Effector memory CD8-positive, alpha-beta T cell (primary cell): Measurements from ENCODE around the gene TP63.
"Not testable (repeated sequence)": the region's sequence is repeated elsewhere in the genome, so short reads cannot be mapped to it uniquely, and the experiment has no call there.

Experiments used
- ATAC-seq: fragments of 150-1000 bp; cut with Tn5 transposase; replicated peaks from 2 replicates; pipeline ENCODE4 v1.10.0; 2021; ENCODE audit warnings: mild to moderate bottlenecking, moderate library complexity
- DNase-seq, 3 experiments: peaks; one replicate each; pipeline ENCODE4 v3.0.0; 2021
- H3K27ac Mint-ChIP-seq, 2 donors: one replicate each; pipeline ENCODE4 v1.8.0; 2022; ENCODE audit warnings: mild to moderate bottlenecking in 2 of 2, mixed read lengths in 2 of 2, moderate library complexity in 2 of 2
- H3K27me3 Mint-ChIP-seq, 2 donors: one replicate each; pipeline ENCODE4 v1.8.0; 2022; ENCODE audit warnings: mixed read lengths in 2 of 2
- H3K36me3 Mint-ChIP-seq: one replicate; pipeline ENCODE4 v1.8.0; 2022; ENCODE audit warnings: mild to moderate bottlenecking, moderate library complexity, mixed read lengths; ENCODE audit not compliant: insufficient read depth
- H3K4me1 Mint-ChIP-seq, 2 donors: one replicate each; pipeline ENCODE4 v1.8.0; 2022; ENCODE audit warnings: low read depth in 2 of 2, mixed read lengths in 2 of 2
- H3K4me3 Mint-ChIP-seq, 2 donors: one replicate each; pipeline ENCODE4 v1.8.0; 2022; ENCODE audit warnings: mild to moderate bottlenecking in 2 of 2, mixed read lengths in 2 of 2, moderate library complexity in 2 of 2
- H3K9me3 Mint-ChIP-seq, 2 donors: one replicate each; pipeline ENCODE4 v1.8.0; 2022; ENCODE audit warnings: mixed read lengths in 2 of 2

The TP63 gene

GRCh38 chr3:189602471-189602870 lies 28.7 kb upstream of the TP63 start:
- no peaks in the 10 kb centered on the region for H3K9me3 Mint-ChIP-seq
- ATAC-seq = no peak

GRCh38 chr3:189605717-189606116 lies 25.5 kb upstream of the TP63 start:
- Mint-ChIP-seq H3K27me3 (no peaks in the 10 kb centered on the region), H3K4me1 (no peaks in the 10 kb centered on the region), H3K4me3 (no peak overlapping the region), H3K27ac (no peak overlapping the region), H3K9me3 (no peaks in the 10 kb centered on the region), H3K36me3 (no peaks in the 10 kb centered on the region)
- ATAC-seq (no peak), DNase-seq (no peak)

More at GRCh38 chr3:189602471-189602870, 28.7 kb upstream of the TP63 start:
- Mint-ChIP-seq H3K4me1 (no peaks in the 10 kb centered on the region), H3K27me3 (no peaks in the 10 kb centered on the region), H3K4me3 (no peak overlapping the region), H3K36me3 (peaks cover 3% of the 10 kb centered on the region), H3K27ac (no peak overlapping the region)
- DNase-seq = no peak

- Mint-ChIP-seq H3K36me3 (no peaks in the 10 kb centered on the region), H3K27me3 (no peaks in the 10 kb centered on the region), H3K4me1 (no peaks in the 10 kb centered on the region), H3K9me3 (peaks cover under 1 to 1% of the 10 kb centered on the region in 2 donors), H3K4me3 (no peak overlapping the region), H3K27ac (no peak overlapping the region)
- no peak for ATAC-seq
- no peak for DNase-seq
Observed at GRCh38 chr3:189606774-189607173, 24.4 kb upstream of the TP63 start.

- not testable (repeated sequence) for H3K27me3 Mint-ChIP-seq, DNase-seq, H3K36me3 Mint-ChIP-seq, H3K4me3 Mint-ChIP-seq, H3K27ac Mint-ChIP-seq, H3K9me3 Mint-ChIP-seq, H3K4me1 Mint-ChIP-seq, ATAC-seq
Observed at GRCh38 chr3:189612641-189613040, 18.5 kb upstream of the TP63 start.

GRCh38 chr3:189613122-189613521 lies 18.1 kb upstream of the TP63 start:
- Mint-ChIP-seq H3K27me3 (no peaks in the 10 kb centered on the region), H3K4me1 (no peaks in the 10 kb centered on the region), H3K4me3 (no peak overlapping the region), H3K36me3 (no peaks in the 10 kb centered on the region), H3K27ac (no peak overlapping the region), H3K9me3 (peaks cover 2 to 5% of the 10 kb centered on the region in 2 donors)
- ATAC-seq (no peak), DNase-seq (no peak)

GRCh38 chr3:189621948-189622603 lies 9.1 kb upstream of the TP63 start:
- peaks cover 5 to 9% of the 10 kb centered on the region in 2 donors for H3K27me3 Mint-ChIP-seq
- DNase-seq = no peak
- ATAC-seq = no peak
- no peaks in the 10 kb centered on the region for H3K4me1 Mint-ChIP-seq
- H3K36me3 Mint-ChIP-seq = no peaks in the 10 kb centered on the region
- H3K4me3 Mint-ChIP-seq = no peak overlapping the region
- no peak overlapping the region for H3K27ac Mint-ChIP-seq
- peaks cover 0 to 2% of the 10 kb centered on the region in 2 donors for H3K9me3 Mint-ChIP-seq

GRCh38 chr3:189622629-189623028 lies 8.6 kb upstream of the TP63 start:
- H3K27ac Mint-ChIP-seq = no peak overlapping the region
- peaks cover 5 to 9% of the 10 kb centered on the region in 2 donors for H3K27me3 Mint-ChIP-seq
- H3K4me3 Mint-ChIP-seq = no peak overlapping the region
- H3K9me3 Mint-ChIP-seq = peaks cover 0 to 2% of the 10 kb centered on the region in 2 donors
- no peaks in the 10 kb centered on the region for H3K4me1 Mint-ChIP-seq
- no peak for DNase-seq
- H3K36me3 Mint-ChIP-seq = no peaks in the 10 kb centered on the region
- ATAC-seq = no peak

- Mint-ChIP-seq H3K27ac (no peak overlapping the region), H3K4me3 (no peak overlapping the region), H3K4me1 (no peaks in the 10 kb centered on the region), H3K36me3 (no peaks in the 10 kb centered on the region), H3K27me3 (peaks cover 5 to 9% of the 10 kb centered on the region in 2 donors), H3K9me3 (peaks cover 0 to 2% of the 10 kb centered on the region in 2 donors)
- DNase-seq (no peak), ATAC-seq (no peak)
Observed at GRCh38 chr3:189624130-189624529, 7.1 kb upstream of the TP63 start.

- DNase-seq (no peak), ATAC-seq (no peak)
- no peak overlapping the region for H3K27ac Mint-ChIP-seq
- no peaks in the 10 kb centered on the region for H3K4me1 Mint-ChIP-seq
- H3K27me3 Mint-ChIP-seq = peaks cover 0 to 1% of the 10 kb centered on the region in 2 donors
- H3K4me3 Mint-ChIP-seq = no peak overlapping the region
- H3K36me3 Mint-ChIP-seq = no peaks in the 10 kb centered on the region
- H3K9me3 Mint-ChIP-seq = no peaks in the 10 kb centered on the region
Observed at GRCh38 chr3:189625071-189625470, 6.1 kb upstream of the TP63 start.

GRCh38 chr3:189625572-189625971 lies 5.6 kb upstream of the TP63 start:
- no peaks in the 10 kb centered on the region for H3K9me3 Mint-ChIP-seq
- DNase-seq (no peak), ATAC-seq (no peak)
- peaks cover under 1 to 3% of the 10 kb centered on the region in 2 donors for H3K4me1 Mint-ChIP-seq
- no peaks in the 10 kb centered on the region for H3K27me3 Mint-ChIP-seq
- no peaks in the 10 kb centered on the region for H3K36me3 Mint-ChIP-seq
- no peak overlapping the region for H3K4me3 Mint-ChIP-seq
- no peak overlapping the region for H3K27ac Mint-ChIP-seq

- H3K27me3 Mint-ChIP-seq = no peaks in the 10 kb centered on the region
- ATAC-seq (no peak), DNase-seq (no peak)
- no peaks in the 10 kb centered on the region for H3K36me3 Mint-ChIP-seq
- peaks cover 7% of the 10 kb centered on the region in 2 donors for H3K4me1 Mint-ChIP-seq
- no peaks in the 10 kb centered on the region for H3K9me3 Mint-ChIP-seq
- H3K27ac Mint-ChIP-seq = no peak overlapping the region
- no peak overlapping the region for H3K4me3 Mint-ChIP-seq
Observed at GRCh38 chr3:189626286-189626685, 4.9 kb upstream of the TP63 start.

- peaks cover 11 to 12% of the 10 kb centered on the region in 2 donors for H3K4me1 Mint-ChIP-seq
- DNase-seq (no peak), ATAC-seq (no peak)
- peak overlapping the region; percentile 18 to 82 for H3K27ac Mint-ChIP-seq
- H3K27me3 Mint-ChIP-seq = no peaks in the 10 kb centered on the region
- peak overlapping the region; percentile 43 to 59 for H3K4me3 Mint-ChIP-seq
- H3K36me3 Mint-ChIP-seq = no peaks in the 10 kb centered on the region
- no peaks in the 10 kb centered on the region for H3K9me3 Mint-ChIP-seq
Observed at GRCh38 chr3:189629803-189630455, 1.3 kb upstream of the TP63 start.

- peak overlapping the region; percentile 43 to 59 for H3K4me3 Mint-ChIP-seq
Observed at GRCh38 chr3:189630767-189631372, 319 bp upstream of the TP63 start.

GRCh38 chr3:189631409-189631808 lies 220 bp downstream of the TP63 start:
- no peaks in the 10 kb centered on the region for H3K36me3 Mint-ChIP-seq
- ATAC-seq (peak; percentile 7), DNase-seq (no peak)
- H3K4me3 Mint-ChIP-seq = peak overlapping the region in 1 of 2 donors; percentile 43
- peak overlapping the region in 1 of 2 donors; percentile 82 for H3K27ac Mint-ChIP-seq
- no peaks in the 10 kb centered on the region for H3K9me3 Mint-ChIP-seq
- H3K27me3 Mint-ChIP-seq = no peaks in the 10 kb centered on the region
- peaks cover 11 to 12% of the 10 kb centered on the region in 2 donors for H3K4me1 Mint-ChIP-seq

More at GRCh38 chr3:189630767-189631372, 319 bp upstream of the TP63 start:
- peak; percentile 86 for ATAC-seq
- Mint-ChIP-seq H3K4me1 (peaks cover 11 to 12% of the 10 kb centered on the region in 2 donors), H3K36me3 (no peaks in the 10 kb centered on the region), H3K27me3 (no peaks in the 10 kb centered on the region), H3K27ac (peak overlapping the region; percentile 18 to 82), H3K9me3 (no peaks in the 10 kb centered on the region)
- peak in 1 of 3 experiments; percentile 2 for DNase-seq
